ENCODE results near the gene RTL5. TPM values are rescaled to one million over a fixed set of nuclear protein-coding genes. Genes with fewer than 3 reads are reported as not detected.

Gene RTL5
- total RNA-seq, 4 donors from 2014 or later = 8.8 to 19.0 (median 9.9) TPM

GRCh38 chrX:72122621-72123337 lies 8.9 kb downstream of the RTL5 start:
- ATAC-seq = no peak
- peaks cover 15 to 75% (median 24%) of the 10 kb centered on the region in 3 donors for H3K4me1 ChIP-seq
- TF ChIP-seq CTCF (IDR thresholded peaks at IDR 0.05) (no peak), POLR2A (IDR thresholded peaks at IDR 0.05) (no peak), EP300 (IDR thresholded peaks at IDR 0.05) (no peak), POLR2AphosphoS5 (IDR thresholded peaks at IDR 0.05) (no peak)
- no peak overlapping the region for H3K4me3 ChIP-seq
- H3K9me3 ChIP-seq = no peaks in the 10 kb centered on the region
- 61 to 65% methylated on average over 2 to 3 of the region's 6 CpGs for WGBS, 2 donors (ENCODE audit: low coverage in 1 of 2)
- H3K36me3 ChIP-seq = no peaks in the 10 kb centered on the region
- H3K27ac ChIP-seq = peak overlapping the region; percentile 79 to 84 (median 80)
- H3K27me3 ChIP-seq = no peaks in the 10 kb centered on the region

- Histone ChIP-seq H3K36me3 (no peaks in the 10 kb centered on the region), H3K9me3 (no peaks in the 10 kb centered on the region), H3K4me1 (peaks cover 15 to 61% (median 24%) of the 10 kb centered on the region in 3 donors), H3K27ac (peak overlapping the region; percentile 74 to 94 (median 80)), H3K27me3 (no peaks in the 10 kb centered on the region), H3K4me3 (no peak overlapping the region)
- ATAC-seq = peak; percentile 79
- TF ChIP-seq POLR2AphosphoS5 (IDR thresholded peaks at IDR 0.05) (no peak), EP300 (IDR thresholded peaks at IDR 0.05) (no peak), POLR2A (IDR thresholded peaks at IDR 0.05) (no peak), CTCF (IDR thresholded peaks at IDR 0.05) (no peak)
- 0% methylated on average over 2 of the region's 3 CpGs; no CpG with 5 or more reads in 1 of the 2 donors for WGBS, 2 donors (ENCODE audit: low coverage in 1 of 2)
Measured at GRCh38 chrX:72121383-72121782, 10.3 kb downstream of the RTL5 start.

GRCh38 chrX:72120837-72121236 lies 10.9 kb downstream of the RTL5 start:
- Histone ChIP-seq H3K4me3 (no peak overlapping the region), H3K27me3 (no peaks in the 10 kb centered on the region), H3K27ac (peak overlapping the region; percentile 74 to 94 (median 80)), H3K4me1 (peaks cover 10 to 55% (median 19%) of the 10 kb centered on the region in 3 donors), H3K9me3 (no peaks in the 10 kb centered on the region), H3K36me3 (no peaks in the 10 kb centered on the region)
- TF ChIP-seq CTCF (IDR thresholded peaks at IDR 0.05) (no peak), POLR2AphosphoS5 (IDR thresholded peaks at IDR 0.05) (no peak), POLR2A (IDR thresholded peaks at IDR 0.05) (no peak), EP300 (IDR thresholded peaks at IDR 0.05) (no peak)
- no peak for ATAC-seq
- 0% methylated on average over 1 of the region's 6 CpGs for WGBS, 2 donors (ENCODE audit: low coverage in 1 of 2)

- no peak overlapping the region for H3K27ac ChIP-seq
- H3K36me3 ChIP-seq = no peaks in the 10 kb centered on the region
- H3K27me3 ChIP-seq = no peaks in the 10 kb centered on the region
- no peak overlapping the region for H3K4me3 ChIP-seq
- WGBS, 2 donors (ENCODE audit: low coverage in 1 of 2) = 87 to 100% methylated on average over 2 of the region's 2 CpGs
- no peak for TF ChIP-seq POLR2A (IDR thresholded peaks at IDR 0.05)
- H3K9me3 ChIP-seq = no peaks in the 10 kb centered on the region
- peaks cover 4 to 52% (median 6%) of the 10 kb centered on the region in 3 donors for H3K4me1 ChIP-seq
- ATAC-seq = no peak
Measured at GRCh38 chrX:72117636-72118210, 14.0 kb downstream of the RTL5 start.

GRCh38 chrX:72115380-72115779 lies 16.3 kb downstream of the RTL5 start:
- peak overlapping the region in 2 of 4 donors; percentile 39 to 47 for H3K27ac ChIP-seq
- H3K4me1 ChIP-seq = peaks cover 0 to 29% (median 0%) of the 10 kb centered on the region in 3 donors
- no peaks in the 10 kb centered on the region for H3K9me3 ChIP-seq
- ATAC-seq = no peak
- WGBS, 2 donors (ENCODE audit: low coverage in 1 of 2) = 72% methylated on average over 3 of the region's 7 CpGs; no CpG with 5 or more reads in 1 of the 2 donors
- H3K27me3 ChIP-seq = no peaks in the 10 kb centered on the region
- TF ChIP-seq POLR2AphosphoS5 (IDR thresholded peaks at IDR 0.05) = no peak
- no peak for TF ChIP-seq EP300 (IDR thresholded peaks at IDR 0.05)
- TF ChIP-seq POLR2A (IDR thresholded peaks at IDR 0.05) = no peak
- TF ChIP-seq CTCF (IDR thresholded peaks at IDR 0.05) = no peak
- H3K4me3 ChIP-seq = no peak overlapping the region
- no peaks in the 10 kb centered on the region for H3K36me3 ChIP-seq

Measured in gastroesophageal sphincter (tissue), 4 donors.